Ectodermal cell (in vitro differentiated cells): ENCODE measurements around the gene DTNA.
A peak's percentile ranks its signal among the peaks of the same experiment; 100 is the strongest.

Experiments used
- H3K27ac ChIP-seq: 2 replicates; pipeline ENCODE4 v1.7.0; 2013; ENCODE audit warnings: mild to moderate bottlenecking, low read depth, low read length; ENCODE audit not compliant: insufficient read depth, poor library complexity, severe bottlenecking
- H3K27me3 ChIP-seq: 2 replicates; pipeline ENCODE4 v1.7.0; 2013; ENCODE audit warnings: mild to moderate bottlenecking, low read length; ENCODE audit not compliant: insufficient read depth, control insufficient read depth, poor library complexity, severe bottlenecking
- H3K36me3 ChIP-seq: one replicate; pipeline ENCODE4 v1.7.0; 2013; ENCODE audit warnings: low read length; ENCODE audit not compliant: control insufficient read depth, insufficient read depth
- H3K4me1 ChIP-seq: one replicate; pipeline ENCODE4 v1.7.0; 2013; ENCODE audit warnings: low read length; ENCODE audit not compliant: control insufficient read depth, insufficient read depth
- H3K4me3 ChIP-seq: 2 replicates; pipeline ENCODE4 v1.7.0; 2013; ENCODE audit warnings: low read depth, low read length, control low read depth; ENCODE audit not compliant: insufficient read depth
- H3K9me3 ChIP-seq: 2 replicates; pipeline ENCODE4 v1.7.0; 2013; ENCODE audit warnings: mild to moderate bottlenecking, low read length, moderate library complexity; ENCODE audit not compliant: control insufficient read depth
- WGBS, 2 experiments: methylation state at CpG; one replicate each; pipeline ENCODE4 v1.1.7; 2013; ENCODE audit warnings: missing lambda C conversion rate in 2 of 2; 5-methylcytosine and 5-hydroxymethylcytosine counted together

Gene DTNA

GRCh38 chr18:34783501-34783900 lies 73.4 kb downstream of the DTNA start:
- Histone ChIP-seq H3K27ac (no peak overlapping the region), H3K27me3 (no peaks in the 10 kb centered on the region), H3K36me3 (no peaks in the 10 kb centered on the region), H3K4me1 (no peaks in the 10 kb centered on the region), H3K4me3 (no peak overlapping the region), H3K9me3 (no peaks in the 10 kb centered on the region)
- WGBS, 2 experiments: 94 to 98% methylated on average over 2 to 3 of the region's 3 CpGs

DNA sequence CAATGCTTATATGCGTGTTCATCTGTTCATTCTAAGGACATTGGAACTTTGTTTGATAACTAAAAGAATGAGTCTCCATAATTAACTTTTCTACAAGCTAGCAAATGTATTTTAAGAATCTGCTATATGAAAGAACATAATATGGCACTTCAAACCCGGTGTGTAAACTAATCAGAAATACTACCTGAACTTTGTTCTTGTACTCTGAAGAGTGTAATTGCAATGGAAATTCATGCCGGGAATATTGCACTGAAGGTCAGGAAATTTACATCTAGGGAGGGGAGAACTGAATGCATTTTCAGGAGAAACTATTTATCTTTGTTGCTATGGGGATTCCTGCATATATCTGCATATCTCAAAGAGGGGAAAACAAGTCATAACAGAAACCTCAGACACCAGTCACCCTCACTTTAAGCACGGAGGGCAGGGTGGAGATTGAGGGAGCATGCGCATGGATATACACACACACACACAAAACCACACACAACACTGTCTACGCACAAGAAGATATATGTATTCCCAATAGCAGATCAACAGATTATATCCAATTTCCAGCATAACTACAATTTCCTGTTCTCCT lies 76.2 kb downstream of the DTNA start:
- no peaks in the 10 kb centered on the region for H3K4me1 ChIP-seq
- H3K27me3 ChIP-seq: no peaks in the 10 kb centered on the region
- WGBS, 2 experiments: 88 to 92% methylated on average over 6 of the region's 6 CpGs
- no peaks in the 10 kb centered on the region for H3K9me3 ChIP-seq
- H3K4me3 ChIP-seq: no peak overlapping the region
- no peak overlapping the region for H3K27ac ChIP-seq
- no peaks in the 10 kb centered on the region for H3K36me3 ChIP-seq

- WGBS, 2 experiments: 3 to 20% methylated on average over 4 to 7 of the region's 7 CpGs
Measured at GRCh38 chr18:34787931-34788532, 77.9 kb downstream of the DTNA start.

DNA sequence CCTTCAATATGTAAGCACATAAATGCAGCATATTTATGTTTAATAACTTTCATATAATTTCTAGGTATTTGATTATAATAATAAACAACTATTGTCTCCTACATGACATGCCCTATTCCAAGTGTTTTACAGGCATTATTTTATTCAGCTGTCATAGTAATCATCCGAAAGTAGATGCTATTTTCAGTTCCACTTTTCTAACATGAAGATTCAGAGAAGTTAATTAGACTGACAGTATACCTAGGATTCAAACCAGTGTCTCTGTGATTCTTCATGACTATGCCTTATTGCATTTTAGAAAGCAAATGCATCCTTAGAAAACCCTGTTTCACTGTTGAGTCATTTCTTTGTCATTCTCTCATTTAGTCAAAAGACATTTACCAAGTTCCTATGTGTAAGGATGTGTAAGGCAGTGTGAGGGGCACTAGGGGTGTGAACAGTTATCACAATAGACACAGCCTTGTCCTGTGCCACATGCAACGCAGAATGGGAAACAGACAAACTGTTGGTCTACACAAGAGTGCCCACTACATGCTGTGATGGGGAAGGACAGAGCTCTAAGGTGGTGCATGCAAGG lies 79.8 kb downstream of the DTNA start:
- WGBS, 2 experiments: 88 to 94% methylated on average over 2 of the region's 2 CpGs
- H3K4me1 ChIP-seq: peaks cover 12% of the 10 kb centered on the region
- H3K27ac ChIP-seq: no peak overlapping the region
- H3K9me3 ChIP-seq: no peaks in the 10 kb centered on the region
- no peaks in the 10 kb centered on the region for H3K36me3 ChIP-seq
- H3K4me3 ChIP-seq: no peak overlapping the region
- no peaks in the 10 kb centered on the region for H3K27me3 ChIP-seq

More at GRCh38 chr18:34787931-34788532, 77.9 kb downstream of the DTNA start:
- no peak overlapping the region for H3K27ac ChIP-seq
- no peaks in the 10 kb centered on the region for H3K36me3 ChIP-seq
- H3K9me3 ChIP-seq: no peaks in the 10 kb centered on the region
- no peaks in the 10 kb centered on the region for H3K27me3 ChIP-seq
- H3K4me3 ChIP-seq: no peak overlapping the region
- H3K4me1 ChIP-seq: no peaks in the 10 kb centered on the region

GRCh38 chr18:34794348-34794747 lies 84.2 kb downstream of the DTNA start:
- no peak overlapping the region for H3K4me3 ChIP-seq
- peak overlapping the region; percentile 51 for H3K27ac ChIP-seq
- H3K36me3 ChIP-seq: no peaks in the 10 kb centered on the region
- 81 to 94% methylated on average over 3 of the region's 3 CpGs for WGBS, 2 experiments
- no peaks in the 10 kb centered on the region for H3K9me3 ChIP-seq
- peaks cover 17% of the 10 kb centered on the region for H3K4me1 ChIP-seq
- H3K27me3 ChIP-seq: no peaks in the 10 kb centered on the region

DNA sequence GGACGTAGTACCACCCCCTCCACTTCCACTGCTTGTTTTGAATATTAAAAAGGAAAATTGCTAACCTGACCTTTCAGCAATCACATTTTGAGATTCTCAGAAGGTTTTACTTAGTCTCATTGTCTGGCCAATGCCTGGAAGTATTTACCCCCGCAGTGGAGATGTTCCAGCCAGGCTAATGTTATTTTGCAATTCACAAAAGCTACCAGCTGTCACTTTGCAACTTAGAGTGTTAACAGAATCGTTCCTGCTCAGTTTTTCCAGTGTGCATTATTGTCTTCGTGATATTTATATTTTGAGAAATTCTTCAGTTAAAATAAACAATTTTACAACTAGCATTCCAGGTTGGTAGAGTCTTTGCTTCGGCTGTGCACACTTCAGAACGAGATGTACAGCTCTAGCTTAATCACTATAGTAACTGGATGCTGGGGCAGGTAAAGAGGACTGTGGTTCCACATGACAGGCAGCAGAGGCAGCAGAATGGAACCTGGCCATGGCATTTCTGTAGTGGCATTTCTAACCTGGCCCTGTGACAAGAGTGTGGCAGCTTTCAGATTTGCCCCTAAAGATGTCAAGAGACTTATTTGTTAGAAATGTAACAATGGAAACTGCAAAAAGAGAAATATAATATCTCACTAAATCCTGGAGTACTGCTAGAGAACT lies 85.1 kb downstream of the DTNA start:
- Histone ChIP-seq H3K4me3 (no peak overlapping the region), H3K27ac (peak overlapping the region; percentile 6), H3K36me3 (no peaks in the 10 kb centered on the region), H3K4me1 (peaks cover 17% of the 10 kb centered on the region), H3K9me3 (no peaks in the 10 kb centered on the region), H3K27me3 (no peaks in the 10 kb centered on the region)
- 88 to 92% methylated on average over 6 of the region's 6 CpGs for WGBS, 2 experiments

- no peaks in the 10 kb centered on the region for H3K36me3 ChIP-seq
- H3K4me3 ChIP-seq: no peak overlapping the region
- peaks cover 17% of the 10 kb centered on the region for H3K4me1 ChIP-seq
- no peak overlapping the region for H3K27ac ChIP-seq
- WGBS, 2 experiments: 96% methylated on average over 6 to 7 of the region's 7 CpGs
- no peaks in the 10 kb centered on the region for H3K27me3 ChIP-seq
- H3K9me3 ChIP-seq: no peaks in the 10 kb centered on the region
Measured at GRCh38 chr18:34796035-34796657, 86.0 kb downstream of the DTNA start.

GRCh38 chr18:34799291-34799690 lies 89.2 kb downstream of the DTNA start:
- H3K27me3 ChIP-seq: no peaks in the 10 kb centered on the region
- H3K36me3 ChIP-seq: no peaks in the 10 kb centered on the region
- H3K27ac ChIP-seq: no peak overlapping the region
- no peaks in the 10 kb centered on the region for H3K9me3 ChIP-seq
- H3K4me1 ChIP-seq: peaks cover 11% of the 10 kb centered on the region
- H3K4me3 ChIP-seq: no peak overlapping the region
- 97 to 100% methylated on average over 2 of the region's 4 CpGs for WGBS, 2 experiments

DNA sequence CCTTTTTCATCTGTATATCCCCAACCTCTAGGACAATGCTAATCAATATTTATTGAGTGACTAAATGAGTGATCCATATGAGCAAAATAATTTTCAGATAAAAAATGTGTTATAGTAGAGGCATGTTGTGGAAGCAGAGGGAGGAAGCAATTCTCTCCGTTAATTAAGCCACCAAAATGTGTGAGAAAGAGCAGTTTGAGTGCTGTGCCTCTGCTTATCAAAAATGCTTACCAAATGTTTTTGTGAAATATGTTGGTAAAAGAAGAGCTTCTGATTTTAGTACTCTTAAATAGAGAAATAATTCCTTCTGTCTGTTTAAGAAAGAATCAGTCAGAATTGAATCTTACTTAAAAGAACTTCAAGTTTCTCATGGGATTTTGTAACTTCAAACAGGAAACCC lies 90.3 kb downstream of the DTNA start:
- H3K9me3 ChIP-seq: no peaks in the 10 kb centered on the region

DNA sequence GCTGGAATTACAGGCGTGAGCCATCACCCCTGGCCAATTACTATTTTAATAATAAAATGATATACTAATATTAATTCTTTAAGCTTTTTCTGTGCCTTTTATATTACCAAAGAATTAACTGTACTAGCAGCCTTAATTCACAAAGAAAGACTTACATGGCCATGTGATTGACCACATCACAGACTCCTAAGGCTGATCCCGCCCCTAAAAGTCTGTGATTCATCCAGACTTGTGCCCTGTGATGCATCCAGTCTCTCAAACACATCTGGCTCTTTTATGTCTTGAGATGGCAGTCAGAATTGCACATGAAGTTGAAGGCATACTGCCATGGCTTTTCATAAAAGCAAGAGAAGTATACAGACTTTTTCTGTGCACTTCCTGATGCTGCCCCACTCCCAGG lies 91.7 kb downstream of the DTNA start:
- H3K36me3 ChIP-seq: no peaks in the 10 kb centered on the region
- H3K9me3 ChIP-seq: no peaks in the 10 kb centered on the region
- H3K27ac ChIP-seq: no peak overlapping the region
- no peaks in the 10 kb centered on the region for H3K4me1 ChIP-seq
- no peaks in the 10 kb centered on the region for H3K27me3 ChIP-seq
- 92 to 97% methylated on average over 1 to 2 of the region's 2 CpGs for WGBS, 2 experiments
- H3K4me3 ChIP-seq: no peak overlapping the region

More for the DNA sequence above, 90.3 kb downstream of the DTNA start:
- no peak overlapping the region for H3K4me3 ChIP-seq
- no peak overlapping the region for H3K27ac ChIP-seq
- 86 to 89% methylated on average over 1 of the region's 1 CpG for WGBS, 2 experiments
- peaks cover under 1% of the 10 kb centered on the region for H3K4me1 ChIP-seq
- no peaks in the 10 kb centered on the region for H3K27me3 ChIP-seq
- H3K36me3 ChIP-seq: no peaks in the 10 kb centered on the region
